Transverse colon (tissue), 4 donors: ENCODE results near the gene NPIPA3.

ENCODE experiments used
- CTCF ChIP-seq, 5 experiments: fragments of 200-600 bp in 3 of 5; fragments of 450-650 bp in 2 of 5; sonication (generic) in 3 of 5; IDR thresholded peaks; 1 replicate in 2 of 5; 2 replicates in 3 of 5; pipeline ENCODE4 v1.5.1; 2016 to 2017; ENCODE audit warnings: antibody characterized with exemption in 5 of 5, inconsistent platforms in 3 of 5, mild to moderate bottlenecking in 2 of 5, moderate library complexity in 1 of 5
- POLR2A ChIP-seq: fragments of 450-650 bp; IDR thresholded peaks from one replicate; pipeline ENCODE4 v1.6.1; 2016; ENCODE audit warnings: antibody characterized with exemption, mild to moderate bottlenecking, moderate library complexity
- POLR2AphosphoS5 ChIP-seq, 3 donors: sonication (generic); formaldehyde crosslinking; IDR thresholded peaks; one replicate each; pipeline ENCODE4 v1.6.1; 2016; ENCODE audit warnings: antibody characterized with exemption in 3 of 3

DNA sequence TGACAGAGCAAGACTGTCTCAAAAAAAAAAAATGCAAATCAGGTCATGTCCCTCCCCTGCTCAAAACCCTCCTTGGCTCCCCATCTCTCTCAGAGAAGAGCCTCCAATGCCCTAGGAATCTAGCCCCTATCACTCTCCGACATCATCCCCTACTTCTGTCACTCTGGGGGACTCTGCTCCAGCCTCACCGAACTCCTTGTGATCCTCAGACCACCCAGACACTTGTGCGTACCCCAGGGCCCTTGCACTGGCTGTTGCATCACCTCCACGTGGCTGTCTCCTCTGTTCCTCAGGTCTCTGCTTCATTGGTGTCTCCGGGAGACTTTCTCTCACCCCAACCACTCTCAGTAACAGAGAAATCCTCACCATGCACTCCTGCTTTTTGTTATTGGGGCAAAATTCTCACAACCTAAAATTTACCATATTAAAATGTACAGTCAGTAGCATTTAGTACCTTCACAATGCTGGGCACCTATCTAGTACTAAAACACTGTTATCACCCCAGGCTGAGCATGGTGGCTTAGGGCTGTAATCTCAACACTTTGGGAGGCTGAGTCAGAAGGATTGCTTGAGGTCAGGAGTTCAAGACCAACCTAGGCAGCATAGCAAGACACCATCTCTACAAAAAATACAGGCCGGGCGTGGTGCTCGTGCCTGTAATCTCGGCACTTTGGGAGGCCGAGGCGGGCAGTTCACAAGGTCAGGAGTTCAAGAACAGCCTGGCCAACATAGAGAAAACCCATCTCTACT is 24.3 kb upstream of the NPIPA3 start:
- TF ChIP-seq CTCF (IDR thresholded peaks at IDR 0.05) (no peak), POLR2AphosphoS5 (IDR thresholded peaks at IDR 0.05) (no peak), POLR2A (no peak)
